OCI-LY1 (cell line): ENCODE data around the gene ITSN1.

ENCODE experiments used
- H2AFZ ChIP-seq: fragments of 200-600 bp; sonication (generic), shearing (Covaris generic); 2 replicates; pipeline ENCODE4 v1.6.0; 2014; ENCODE audit warnings: antibody characterized with exemption, mild to moderate bottlenecking, low read length
- H3F3A ChIP-seq: fragments of 200-600 bp; sonication (generic), shearing (Covaris generic); 2 replicates; pipeline ENCODE4 v1.6.0; 2014; ENCODE audit warnings: mild to moderate bottlenecking, antibody characterized with exemption, low read length, moderate library complexity; ENCODE audit not compliant: insufficient read depth
- H3K27ac ChIP-seq: fragments of 200-600 bp; sonication (generic); 2 replicates; pipeline ENCODE4 v1.5.1; 2014; ENCODE audit warnings: low read length, mixed run types, mild to moderate bottlenecking, low read depth; ENCODE audit not compliant: poor library complexity, severe bottlenecking
- H3K27me3 ChIP-seq: fragments of 200-600 bp; sonication (generic); 2 replicates; pipeline ENCODE4 v1.6.0; 2014; ENCODE audit warnings: antibody characterized with exemption, mild to moderate bottlenecking, low read length, moderate library complexity; ENCODE audit not compliant: insufficient read depth
- H3K36me3 ChIP-seq: fragments of 200-600 bp; sonication (generic); 2 replicates; pipeline ENCODE4 v1.6.1; 2014; ENCODE audit warnings: mild to moderate bottlenecking, antibody characterized with exemption, low read length, moderate library complexity, mixed read lengths; ENCODE audit not compliant: insufficient read depth
- H3K4me1 ChIP-seq: fragments of 200-600 bp; sonication (generic); 2 replicates; pipeline ENCODE4 v1.5.1; 2014; ENCODE audit warnings: mild to moderate bottlenecking, low read length, moderate library complexity; ENCODE audit not compliant: insufficient read depth, severe bottlenecking
- H3K4me2 ChIP-seq: fragments of 200-600 bp; sonication (generic), shearing (Covaris generic); 2 replicates; pipeline ENCODE4 v1.6.1; 2014; ENCODE audit warnings: low read length
- H3K4me3 ChIP-seq: fragments of 200-600 bp; sonication (generic); 2 replicates; pipeline ENCODE4 v1.5.1; 2014; ENCODE audit warnings: low read length, low read depth, mild to moderate bottlenecking, mixed read lengths; ENCODE audit not compliant: poor library complexity, severe bottlenecking
- H3K79me2 ChIP-seq: fragments of 200-600 bp; shearing (Covaris generic); 2 replicates; pipeline ENCODE4 v1.6.1; 2016; ENCODE audit warnings: mixed run types, low read length, mixed read lengths; ENCODE audit not compliant: insufficient read depth
- H3K9ac ChIP-seq: fragments of 200-600 bp; sonication (generic), shearing (Covaris generic); 2 replicates; pipeline ENCODE4 v1.6.1; 2014; ENCODE audit warnings: mild to moderate bottlenecking, low read length, mixed read lengths
- H3K9me2 ChIP-seq: fragments of 200-600 bp; sonication (generic), shearing (Covaris generic); 2 replicates; pipeline ENCODE4 v1.6.1; 2014; ENCODE audit warnings: low read depth, mild to moderate bottlenecking, low read length, mixed read lengths
- H3K9me3 ChIP-seq: fragments of 200-600 bp; shearing (Covaris generic); 2 replicates; pipeline ENCODE4 v1.6.1; 2014; ENCODE audit warnings: low read length, mixed read lengths
- H4K20me1 ChIP-seq: fragments of 200-600 bp; sonication (generic), shearing (Covaris generic); 2 replicates; pipeline ENCODE4 v1.6.0; 2016; ENCODE audit warnings: mild to moderate bottlenecking, low read length; ENCODE audit not compliant: insufficient read depth
- CTCF ChIP-seq: fragments of 200-600 bp; sonication (generic), shearing (Covaris generic); IDR thresholded peaks from 2 replicates; pipeline ENCODE4 v1.5.1; 2017; ENCODE audit warnings: mild to moderate bottlenecking, antibody characterized with exemption, low read length, moderate library complexity, mixed read lengths
- EZH2 ChIP-seq: fragments of 200-600 bp; sonication (generic), shearing (Covaris generic); IDR thresholded peaks from 2 replicates; pipeline ENCODE4 v1.8.0; 2017; ENCODE audit warnings: borderline replicate concordance, mixed run types, mild to moderate bottlenecking, antibody characterized with exemption, low read length, moderate library complexity, mixed read lengths

Gene ITSN1

GRCh38 chr21:33662046-33662445, 19.7 kb downstream of the ITSN1 start:
- Histone ChIP-seq H3F3A (no peaks in the 10 kb centered on the region), H3K9me3 (no peaks in the 10 kb centered on the region; the same call in 1 of the 2 replicates), H2AFZ (no peak overlapping the region), H3K4me2 (no peak overlapping the region), H3K27ac (no peak overlapping the region), H3K4me3 (no peak overlapping the region), H3K79me2 (no peaks in the 10 kb centered on the region), H3K27me3 (peaks cover 12% of the 10 kb centered on the region; the same call in 1 of the 2 replicates), H3K4me1 (no peaks in the 10 kb centered on the region), H3K9ac (no peak overlapping the region), H3K9me2 (no peaks in the 10 kb centered on the region), H4K20me1 (no peaks in the 10 kb centered on the region), H3K36me3 (no peaks in the 10 kb centered on the region; the same call in 1 of the 2 replicates)
- TF ChIP-seq EZH2 (no peak), CTCF (no peak)

- Histone ChIP-seq H3K27me3 (peaks cover 12% of the 10 kb centered on the region; the same call in 1 of the 2 replicates), H3K27ac (no peak overlapping the region), H3K4me2 (no peak overlapping the region), H3K9me2 (no peaks in the 10 kb centered on the region), H2AFZ (no peak overlapping the region), H3K9me3 (no peaks in the 10 kb centered on the region; the same call in 1 of the 2 replicates), H3K4me1 (no peaks in the 10 kb centered on the region), H3K9ac (no peak overlapping the region), H3K79me2 (no peaks in the 10 kb centered on the region), H3K4me3 (no peak overlapping the region), H4K20me1 (no peaks in the 10 kb centered on the region), H3F3A (no peaks in the 10 kb centered on the region), H3K36me3 (no peaks in the 10 kb centered on the region; the same call in 1 of the 2 replicates)
- no peak for TF ChIP-seq EZH2
- TF ChIP-seq CTCF, result no peak
These were observed 20.9 kb downstream of the ITSN1 start for GRCh38 chr21:33663241-33663640.

- H3K36me3 ChIP-seq, result no peaks in the 10 kb centered on the region; the same call in 1 of the 2 replicates
- H3K27me3 ChIP-seq, result peaks cover 12% of the 10 kb centered on the region; the same call in 1 of the 2 replicates
- H3K4me1 ChIP-seq, result no peaks in the 10 kb centered on the region
These were observed 21.8 kb downstream of the ITSN1 start for GRCh38 chr21:33664135-33664534.

More at GRCh38 chr21:33664135-33664534, 21.8 kb downstream of the ITSN1 start:
- Histone ChIP-seq H3K79me2 (no peaks in the 10 kb centered on the region), H3K9ac (no peak overlapping the region), H3K9me2 (no peaks in the 10 kb centered on the region), H4K20me1 (no peaks in the 10 kb centered on the region), H3K4me3 (no peak overlapping the region), H3K9me3 (no peaks in the 10 kb centered on the region; the same call in 1 of the 2 replicates), H3K4me2 (no peak overlapping the region), H2AFZ (no peak overlapping the region), H3K27ac (no peak overlapping the region), H3F3A (no peaks in the 10 kb centered on the region)
- TF ChIP-seq EZH2 (no peak), CTCF (no peak)
